Measurements from ENCODE around the gene EFCC1. TPM values are rescaled to one million over a fixed set of nuclear protein-coding genes. Genes with fewer than 3 reads are reported as not detected.
A peak's percentile ranks its signal among the peaks of the same experiment; 100 is the strongest.

EFCC1 gene
- total and polyA plus RNA-seq, 2 of the 8 experiments (the other 6 are each of a cell fraction or from before 2014, with no cell fraction given) = 0.14 to 0.37 TPM

DNA sequence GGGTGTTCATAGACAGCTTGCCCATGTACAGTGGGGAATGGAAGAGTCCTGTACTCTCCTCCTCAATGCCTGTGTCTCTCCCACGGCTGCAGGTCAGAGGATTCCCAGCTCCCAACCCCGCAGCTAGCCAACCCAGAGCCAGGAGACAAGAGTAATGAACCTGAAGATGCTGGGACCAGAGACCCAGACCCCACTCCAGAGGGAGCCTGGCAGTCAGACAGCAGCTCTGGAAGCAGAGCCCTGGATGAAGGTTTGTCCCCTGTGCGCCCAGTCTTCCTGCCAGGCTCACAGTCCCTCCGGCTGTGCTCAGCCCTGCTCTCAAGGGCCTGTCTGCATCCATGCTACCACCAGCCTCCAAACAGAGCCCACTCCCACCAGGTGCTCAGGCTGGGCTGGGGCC, 29.5 kb downstream of the EFCC1 start:
- H3K56ac ChIP-seq (replicated peaks; ENCODE audit: insufficient read length, low read depth, low read length) = no peak overlapping the region
- no peak overlapping the region for H2AK5ac ChIP-seq (ENCODE audit: low read depth, low read length)
- no peaks in the 10 kb centered on the region for H3K9me3 ChIP-seq (ENCODE audit: insufficient read depth in 2 of 2, low read depth in 1 of 2, low read length in 1 of 2)
- WGBS, 2 experiments (ENCODE audit: extremely low coverage in 1 of 2, insufficient coverage in 1 of 2, insufficient read length in 1 of 2, insufficient replicate concordance in 2 of 2, low coverage in 1 of 2, low lambda C conversion rate in 2 of 2, missing lambda C conversion rate in 1 of 2) = 91% methylated on average over 4 of the region's 4 CpGs; no CpG with 5 or more reads in 1 of the 2 experiments
- TF ChIP-seq MAFK (IDR thresholded peaks at IDR 0.05; ENCODE audit: low read depth, low read length) = no peak
- FAIRE-seq = no peak
- H4K20me1 ChIP-seq (replicated peaks in 1 of 2; ENCODE audit: control insufficient read depth in 1 of 2, insufficient read depth in 2 of 2, low read length in 2 of 2) = no peaks in the 10 kb centered on the region
- H3K4me3 ChIP-seq (ENCODE audit: extremely low read depth in 1 of 4, insufficient read depth in 2 of 4, low read depth in 3 of 4, low read length in 4 of 4) = no peak overlapping the region
- no peak overlapping the region for H3K18ac ChIP-seq (ENCODE audit: extremely low read depth, low read length)
- H2BK120ac ChIP-seq (replicated peaks; ENCODE audit: low read depth, low read length) = no peak overlapping the region
- H3K23me2 ChIP-seq (ENCODE audit: low read depth, low read length) = no peaks in the 10 kb centered on the region; the same call in 1 of the 2 replicates
- ChIA-PET POLR2A (ENCODE audit: partially characterized antibody) (no interaction called here), CTCF (ENCODE audit: partially characterized antibody) (interaction anchor here (2.4 to 5.7 kb wide), 3 partner anchors 16 to 60 kb away, joined by 7 to 28 read pairs (median 10); no protein-coding TSS in a partner anchor)
- H4K8ac ChIP-seq (ENCODE audit: extremely low read depth, insufficient read depth, low read length) = no peak overlapping the region
- no peak overlapping the region for H2BK20ac ChIP-seq (ENCODE audit: low read length)
- no peaks in the 10 kb centered on the region for H3K36me3 ChIP-seq (ENCODE audit: control insufficient read depth in 2 of 4, insufficient read depth in 4 of 4, low read length in 3 of 4)
- no peak overlapping the region for H2BK5ac ChIP-seq (ENCODE audit: low read depth, low read length)
- H3K4ac ChIP-seq (replicated peaks; ENCODE audit: insufficient read length, low read depth, low read length) = no peak overlapping the region
- no peak overlapping the region for H3K4me2 ChIP-seq (ENCODE audit: insufficient read depth in 1 of 2, low read depth in 2 of 2, low read length in 2 of 2)
- H2AFZ ChIP-seq (ENCODE audit: low read length) = no peak overlapping the region
- no peak overlapping the region for H2BK15ac ChIP-seq (ENCODE audit: low read length)
- DNase-seq (ENCODE audit: low read depth in 1 of 2, low spot score in 2 of 2) = no peak
- 0 out of 2 replicates have a peak overlapping the region, but pooled peaks have one; percentile 39 for H2BK12ac ChIP-seq (ENCODE audit: low read depth, low read length)
- H3K14ac ChIP-seq (ENCODE audit: insufficient read length) = no peak overlapping the region
- H4K91ac ChIP-seq (replicated peaks; ENCODE audit: insufficient read length, low read length) = no peak overlapping the region
- H3K23ac ChIP-seq (ENCODE audit: insufficient read length) = no peak overlapping the region
- H3K9ac ChIP-seq (replicated peaks in 1 of 4; ENCODE audit: extremely low read depth in 1 of 4, low read depth in 3 of 4, low read length in 3 of 4) = no peak overlapping the region
- H3K79me2 ChIP-seq (ENCODE audit: control insufficient read depth in 1 of 2, insufficient read depth in 2 of 2, low read length in 2 of 2) = no peaks in the 10 kb centered on the region
- no peaks in the 10 kb centered on the region for H3K79me1 ChIP-seq (ENCODE audit: low read depth, low read length)
- no peak overlapping the region for H3K27ac ChIP-seq (ENCODE audit: low read depth, low read length)
- no peak overlapping the region for H4K5ac ChIP-seq (ENCODE audit: insufficient read length, low read depth, low read length)
- peaks cover 5 to 16% (median 14%) of the 10 kb centered on the region in 4 experiments for H3K27me3 ChIP-seq (replicated peaks in 1 of 4; ENCODE audit: control insufficient read depth in 3 of 4, extremely low read depth in 1 of 4, insufficient read depth in 3 of 4, low read length in 3 of 4)
- peaks cover 0 to 4% (median 0%) of the 10 kb centered on the region in 4 experiments; a peak in 3 of 7 replicates for H3K4me1 ChIP-seq (replicated peaks in 1 of 4; ENCODE audit: control insufficient read depth in 3 of 4, insufficient read depth in 4 of 4, low read length in 3 of 4)
